SK-N-SH (cell line): ENCODE data around the gene CFAP20. TPM values are rescaled to one million over a fixed set of nuclear protein-coding genes. Genes with fewer than 3 reads are reported as not detected.

Experiments used
- CTCF ChIA-PET: fragments of 300-600, 350-600 bp; formaldehyde crosslinking; extraction: SDS; loops from one replicate; lab custom pipeline; 2021; lab: Yijun Ruan, JAX
- POLR2A ChIA-PET: fragments of 350-600 bp; sonication (Branson Sonifier 250); formaldehyde crosslinking; extraction: SDS; loops from one replicate; lab custom pipeline; 2020; ENCODE audit warnings: antibody characterized with exemption, inconsistent platforms; lab: Yijun Ruan, JAX
- DNase-seq: peaks from one replicate; pipeline ENCODE4 v3.0.0; 2012
- H2AFZ ChIP-seq: fragments of 200-600 bp; sonication (generic); 2 replicates; pipeline ENCODE4 v1.8.1; 2016; ENCODE audit warnings: antibody characterized with exemption, mild to moderate bottlenecking, low read depth
- H3F3A ChIP-seq: fragments of 200-600 bp; sonication (generic); replicated peaks from 2 replicates; pipeline ENCODE3; 2016; ENCODE audit warnings: antibody characterized with exemption, mild to moderate bottlenecking; ENCODE audit not compliant: insufficient read depth
- H3K27ac ChIP-seq, 2 experiments: fragments of 200-500 bp in 1 of 2; fragments of 200-600 bp in 1 of 2; sonication (Bioruptor generic) in 1 of 2; sonication (generic), shearing (Covaris generic) in 1 of 2; 2 replicates each; pipeline versions ENCODE4 v1.5.1 to v1.6.1; 2014 to 2016; ENCODE audit warnings: low read depth in 2 of 2, inconsistent platforms in 1 of 2, low read length in 1 of 2, mild to moderate bottlenecking in 1 of 2, mixed read lengths in 1 of 2
- H3K27me3 ChIP-seq: fragments of 200-600 bp; sonication (generic), shearing (Covaris generic); 2 replicates; pipeline ENCODE4 v1.6.1; 2016; ENCODE audit warnings: mixed run types; ENCODE audit not compliant: insufficient read depth
- H3K36me3 ChIP-seq, 2 experiments: fragments of 200-500 bp in 1 of 2; fragments of 200-600 bp in 1 of 2; sonication (Bioruptor generic) in 1 of 2; sonication (generic) in 1 of 2; replicated peaks in 1 of 2; 2 replicates each; pipeline versions ENCODE3 to v1.5.1; 2014 to 2016; ENCODE audit warnings: low read length in 1 of 2, mild to moderate bottlenecking in 1 of 2; ENCODE audit not compliant: insufficient read depth in 2 of 2, control insufficient read depth in 1 of 2
- H3K4me1 ChIP-seq, 2 experiments: fragments of 200-500 bp in 1 of 2; fragments of 200-600 bp in 1 of 2; sonication (Bioruptor generic) in 1 of 2; sonication (generic), shearing (Covaris generic) in 1 of 2; 2 replicates each; pipeline versions ENCODE4 v1.5.1 to v1.6.1; 2014 to 2016; ENCODE audit warnings: low read depth in 1 of 2, low read length in 1 of 2, mixed run types in 1 of 2; ENCODE audit not compliant: insufficient read depth in 2 of 2, control insufficient read depth in 1 of 2
- H3K4me2 ChIP-seq: fragments of 200-600 bp; sonication (generic), shearing (Covaris generic); 2 replicates; pipeline ENCODE4 v1.6.1; 2017; ENCODE audit warnings: mixed run types
- H3K4me3 ChIP-seq, 2 experiments: fragments of 200-500 bp in 1 of 2; fragments of 200-600 bp in 1 of 2; sonication (Bioruptor generic) in 1 of 2; sonication (generic), shearing (Covaris generic) in 1 of 2; 2 replicates each; pipeline versions ENCODE4 v1.5.1 to v1.8.1; 2014 to 2016; ENCODE audit warnings: low read depth in 2 of 2, inconsistent platforms in 1 of 2, low read length in 1 of 2, mild to moderate bottlenecking in 1 of 2, mixed read lengths in 1 of 2, moderate library complexity in 1 of 2
- H3K79me2 ChIP-seq: fragments of 200-600 bp; sonication (generic); 2 replicates; pipeline ENCODE4 v1.8.1; 2017; ENCODE audit warnings: mild to moderate bottlenecking; ENCODE audit not compliant: insufficient read depth
- H3K9ac ChIP-seq: fragments of 200-600 bp; sonication (generic); 2 replicates; pipeline ENCODE4 v1.6.1; 2017; ENCODE audit warnings: mixed run types
- H3K9me2 ChIP-seq: fragments of 200-600 bp; sonication (generic); 2 replicates; pipeline ENCODE4 v1.6.1; 2017; ENCODE audit warnings: mixed run types
- H3K9me3 ChIP-seq: fragments of 200-600 bp; sonication (generic); 2 replicates; pipeline ENCODE4 v1.6.1; 2017; ENCODE audit warnings: mixed run types, mild to moderate bottlenecking, moderate library complexity
- H4K20me1 ChIP-seq: fragments of 200-600 bp; sonication (generic); 2 replicates; pipeline ENCODE4 v1.6.1; 2017; ENCODE audit warnings: mild to moderate bottlenecking, mixed run types; ENCODE audit not compliant: insufficient read depth
- CHD2 ChIP-seq: fragments of 150-350 bp; IDR thresholded peaks from 2 replicates; pipeline ENCODE4 v1.6.1; 2018; ENCODE audit warnings: low read length; ENCODE audit not compliant: partially characterized antibody
- ELF1 ChIP-seq: IDR thresholded peaks from 2 replicates; pipeline ENCODE4 v1.4.0; 2012
- FOXJ3 ChIP-seq: sonication (generic); formaldehyde crosslinking; IDR thresholded peaks from 2 replicates; pipeline ENCODE4 v1.5.1; 2020; ENCODE audit warnings: mild to moderate bottlenecking, missing genetic modification reagents
- GABPA ChIP-seq: IDR thresholded peaks from 2 replicates; pipeline ENCODE4 v1.4.0; 2012; ENCODE audit warnings: low read depth, mild to moderate bottlenecking
- GATA2 ChIP-seq: sonication (generic); formaldehyde crosslinking; IDR thresholded peaks from 2 replicates; pipeline ENCODE4 v1.5.0; 2020; ENCODE audit warnings: mild to moderate bottlenecking, missing genetic modification reagents
- IRF3 ChIP-seq: fragments of 150-350 bp; IDR thresholded peaks from 2 replicates; pipeline ENCODE4 v1.6.1; 2016; ENCODE audit warnings: mild to moderate bottlenecking, low read depth, low read length
- JUND ChIP-seq: IDR thresholded peaks from 2 replicates; pipeline ENCODE4 v1.4.0; 2012
- MEF2A ChIP-seq: IDR thresholded peaks from 2 replicates; pipeline ENCODE4 v1.4.0; 2012; ENCODE audit warnings: low read depth, borderline replicate concordance
- NFIC ChIP-seq: IDR thresholded peaks from 2 replicates; pipeline ENCODE4 v1.4.0; 2012; ENCODE audit warnings: borderline replicate concordance
- NRF1 ChIP-seq: IDR thresholded peaks from 2 replicates; pipeline ENCODE4 v1.6.1; 2012; ENCODE audit warnings: low read depth, mild to moderate bottlenecking, low read length
- POLR2AphosphoS5 ChIP-seq: IDR thresholded peaks from 2 replicates; pipeline ENCODE4 v1.6.1; 2012; ENCODE audit warnings: low read depth, low read length
- RAD21 ChIP-seq: IDR thresholded peaks from 2 replicates; pipeline ENCODE4 v1.6.1; 2012; ENCODE audit warnings: mild to moderate bottlenecking, low read length
- RCOR1 ChIP-seq: fragments of 150-350 bp; IDR thresholded peaks from 2 replicates; pipeline ENCODE4 v1.6.1; 2017; ENCODE audit warnings: antibody characterized with exemption, low read length
- REST ChIP-seq: IDR thresholded peaks from 2 replicates; pipeline ENCODE4 v1.6.1; 2012; ENCODE audit warnings: mild to moderate bottlenecking, low read depth, low read length, moderate library complexity
- RFX5 ChIP-seq: IDR thresholded peaks from 2 replicates; pipeline ENCODE4 v1.6.1; 2012; ENCODE audit warnings: mild to moderate bottlenecking, improper control_type of control experiment, low read length
- RXRA ChIP-seq: IDR thresholded peaks from 2 replicates; pipeline ENCODE4 v1.4.0; 2012; ENCODE audit warnings: low read depth, mild to moderate bottlenecking, borderline replicate concordance
- TAF1 ChIP-seq: IDR thresholded peaks from 2 replicates; pipeline ENCODE4 v1.6.1; 2012; ENCODE audit warnings: low read depth, mild to moderate bottlenecking, low read length, moderate library complexity, borderline replicate concordance
- USF1 ChIP-seq: IDR thresholded peaks from 2 replicates; pipeline ENCODE4 v1.4.0; 2012; ENCODE audit warnings: low read depth, borderline replicate concordance
- USF2 ChIP-seq: fragments of 150-350 bp; IDR thresholded peaks from 2 replicates; pipeline ENCODE4 v1.6.1; 2017; ENCODE audit warnings: antibody characterized with exemption, low read length, low read depth, borderline replicate concordance
- YY1 ChIP-seq: IDR thresholded peaks from 2 replicates; pipeline ENCODE4 v1.4.0; 2012; ENCODE audit warnings: low read depth, mild to moderate bottlenecking
- ZBTB33 ChIP-seq: IDR thresholded peaks from 2 replicates; pipeline ENCODE4 v1.4.0; 2012; ENCODE audit warnings: low read depth, borderline replicate concordance
- WGBS: methylation state at CpG from one replicate; pipeline ENCODE4 v1.1.6; 2017; ENCODE audit warnings: low lambda C conversion rate; 5-methylcytosine and 5-hydroxymethylcytosine counted together
- polyA plus RNA-seq, 3 experiments: library from polyadenylated mRNA; depleted of rRNA; stranded (reverse); fragments of >200 nt; gene quantifications; 2 replicates each; pipeline ENCODE4 v1.2.3, GENCODE V29; 2012

The CFAP20 gene
- polyA plus RNA-seq, 1 of the 3 experiments (the other 2 are of a cell fraction): 61.6 TPM

- TF ChIP-seq USF2 (no peak), YY1 (no peak), ELF1 (no peak), RFX5 (no peak), USF1 (no peak), RCOR1 (no peak), CHD2 (no peak), FOXJ3 (no peak), TAF1 (no peak)
- TF ChIP-seq, all 33 proteins: peak for 0
Observed at GRCh38 chr16:58148526-58148925, 19.3 kb upstream of the CFAP20 start (continued).

- ChIA-PET POLR2A (no interaction called here), CTCF (no interaction called here)
- Histone ChIP-seq H3F3A (no peaks in the 10 kb centered on the region), H3K4me2 (no peak overlapping the region), H4K20me1 (no peaks in the 10 kb centered on the region), H3K9me2 (no peaks in the 10 kb centered on the region), H3K27me3 (no peaks in the 10 kb centered on the region), H3K9ac (no peak overlapping the region), H2AFZ (no peak overlapping the region), H3K36me3 (no peaks in the 10 kb centered on the region), H3K9me3 (no peaks in the 10 kb centered on the region), H3K79me2 (no peaks in the 10 kb centered on the region), H3K4me1 (no peaks in the 10 kb centered on the region), H3K4me3 (no peak overlapping the region), H3K27ac (no peak overlapping the region)
- no peak for DNase-seq
- TF ChIP-seq IRF3: no peak
- TF ChIP-seq MEF2A: no peak
- no peak for TF ChIP-seq NRF1
- TF ChIP-seq GABPA: no peak
- TF ChIP-seq GATA2 (CRISPR knock-in tag): no peak
- no peak for TF ChIP-seq NFIC
- TF ChIP-seq RFX5: no peak
- TF ChIP-seq POLR2AphosphoS5: no peak
- no peak for TF ChIP-seq RXRA
- TF ChIP-seq ELF1: no peak
- no peak for TF ChIP-seq ZBTB33
- TF ChIP-seq RAD21: no peak
- TF ChIP-seq JUND: no peak
- TF ChIP-seq REST: no peak
- 74% methylated on average over 2 of the region's 2 CpGs for WGBS
Observed at GRCh38 chr16:58148099-58148498, 18.9 kb upstream of the CFAP20 start.
